ENCODE results near the gene RAPGEF5.

The RAPGEF5 gene

DNA sequence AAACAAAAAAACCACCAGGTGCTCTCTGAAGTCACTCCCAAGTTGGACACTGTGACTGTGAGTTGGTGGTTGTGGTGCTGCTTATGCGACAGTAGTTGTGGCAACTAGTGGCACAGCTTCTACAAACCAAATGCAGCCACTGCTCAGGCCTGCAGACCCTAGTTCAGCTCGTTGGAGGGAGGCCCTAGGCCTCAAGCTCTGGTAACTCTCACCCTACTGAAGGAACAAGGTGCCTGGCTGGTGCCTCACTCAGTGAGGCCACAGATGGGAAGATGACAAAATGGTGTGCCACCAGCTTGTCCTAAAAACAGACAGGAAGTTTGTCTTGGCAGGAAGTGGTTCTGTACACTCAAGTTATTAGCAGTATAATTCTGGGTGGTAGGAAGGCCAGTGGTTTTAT, 45.3 kb upstream of the RAPGEF5 start:
- Histone ChIP-seq H2BK120ac (ENCODE audit: insufficient read depth, low read length, poor library complexity) (no peak overlapping the region), H4K91ac (ENCODE audit: low read depth, low read length) (no peak overlapping the region), H3K4me2 (ENCODE audit: low read length) (no peak overlapping the region), H3K4me1 (ENCODE audit: control insufficient read depth in 1 of 2, insufficient read depth in 2 of 2, low read length in 2 of 2) (peaks cover 3% of the 10 kb centered on the region in 2 experiments), H3K23ac (ENCODE audit: low read length) (no peak overlapping the region), H3K9ac (ENCODE audit: low read length) (no peak overlapping the region), H3K9me3 (ENCODE audit: insufficient read depth, low read depth, low read length) (peaks cover 2% of the 10 kb centered on the region), H3K79me1 (ENCODE audit: low read length) (no peaks in the 10 kb centered on the region), H3K18ac (ENCODE audit: low read length) (no peak overlapping the region), H3K79me2 (ENCODE audit: control insufficient read depth, insufficient read depth, low read length, poor library complexity) (no peaks in the 10 kb centered on the region), H3K27me3 (ENCODE audit: insufficient read depth, low read length) (no peaks in the 10 kb centered on the region), H4K8ac (ENCODE audit: low read depth, low read length) (no peak overlapping the region), H2AK5ac (ENCODE audit: low read length) (no peak overlapping the region), H2AFZ (ENCODE audit: insufficient read depth, low read length, poor library complexity) (no peak overlapping the region), H2BK5ac (ENCODE audit: low read depth, low read length, poor library complexity) (no peak overlapping the region), H3K4ac (ENCODE audit: low read depth, low read length) (no peak overlapping the region), H3K4me3 (ENCODE audit: low read depth, low read length) (no peak overlapping the region), H3K14ac (ENCODE audit: low read length) (no peak overlapping the region), H4K12ac (ENCODE audit: low read depth, low read length) (no peak overlapping the region), H3K27ac (ENCODE audit: low read depth, low read length) (no peak overlapping the region), H2BK12ac (ENCODE audit: low read length) (no peak overlapping the region), H3K36me3 (ENCODE audit: control insufficient read depth in 1 of 2, insufficient read depth in 2 of 2, low read length in 2 of 2) (no peaks in the 10 kb centered on the region)
- no peak for DNase-seq
- WGBS (ENCODE audit: extremely low coverage, insufficient coverage, insufficient read length): no CpG with 5 or more reads among the region's 2 CpGs

DNA sequence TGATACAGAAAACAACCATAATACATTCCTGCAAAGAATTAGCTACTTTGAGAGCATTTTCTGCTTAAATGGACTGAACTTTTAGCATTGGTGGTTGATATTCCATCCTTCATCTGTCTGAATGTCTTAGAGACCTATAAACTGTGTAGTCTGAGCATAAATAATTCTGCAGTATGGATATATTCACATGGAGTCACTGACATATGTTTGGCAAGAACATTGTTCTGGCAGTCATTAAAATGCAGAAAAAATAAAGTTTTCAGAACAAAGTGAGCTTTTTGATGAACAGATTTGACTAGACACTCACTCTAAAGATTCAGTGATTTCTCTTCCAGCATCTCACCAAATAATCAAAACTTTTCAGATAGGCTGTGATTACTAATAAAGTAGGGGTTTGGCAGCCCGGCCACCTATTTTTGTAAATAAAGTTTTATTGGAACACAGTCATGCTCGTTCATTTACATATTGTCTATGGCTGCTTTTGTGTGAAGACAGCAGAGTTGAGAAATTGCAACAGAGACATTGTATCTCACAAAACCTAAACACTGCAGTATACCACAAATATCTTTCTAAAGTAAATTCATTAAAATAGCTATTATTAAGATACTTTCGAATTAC, 44.1 kb upstream of the RAPGEF5 start:
- Histone ChIP-seq H4K12ac (ENCODE audit: low read depth, low read length) (no peak overlapping the region), H3K14ac (ENCODE audit: low read length) (no peak overlapping the region), H4K91ac (ENCODE audit: low read depth, low read length) (no peak overlapping the region), H2BK5ac (ENCODE audit: low read depth, low read length, poor library complexity) (no peak overlapping the region), H3K23ac (ENCODE audit: low read length) (no peak overlapping the region), H2AK5ac (ENCODE audit: low read length) (no peak overlapping the region), H2AFZ (ENCODE audit: insufficient read depth, low read length, poor library complexity) (no peak overlapping the region), H2BK12ac (ENCODE audit: low read length) (no peak overlapping the region), H3K18ac (ENCODE audit: low read length) (no peak overlapping the region), H3K9me3 (ENCODE audit: insufficient read depth, low read depth, low read length) (peaks cover 2% of the 10 kb centered on the region), H3K4me2 (ENCODE audit: low read length) (no peak overlapping the region), H3K4me3 (ENCODE audit: low read depth, low read length) (no peak overlapping the region), H3K9ac (ENCODE audit: low read length) (no peak overlapping the region), H3K36me3 (ENCODE audit: control insufficient read depth in 1 of 2, insufficient read depth in 2 of 2, low read length in 2 of 2) (no peaks in the 10 kb centered on the region), H3K27ac (ENCODE audit: low read depth, low read length) (no peak overlapping the region), H3K4ac (ENCODE audit: low read depth, low read length) (no peak overlapping the region), H3K79me2 (ENCODE audit: control insufficient read depth, insufficient read depth, low read length, poor library complexity) (no peaks in the 10 kb centered on the region), H3K79me1 (ENCODE audit: low read length) (no peaks in the 10 kb centered on the region), H3K27me3 (ENCODE audit: insufficient read depth, low read length) (no peaks in the 10 kb centered on the region), H3K4me1 (ENCODE audit: control insufficient read depth in 1 of 2, insufficient read depth in 2 of 2, low read length in 2 of 2) (peaks cover 3% of the 10 kb centered on the region in 2 experiments), H4K8ac (ENCODE audit: low read depth, low read length) (no peak overlapping the region), H2BK120ac (ENCODE audit: insufficient read depth, low read length, poor library complexity) (no peak overlapping the region)
- no CpG with 5 or more reads among the region's 3 CpGs for WGBS (ENCODE audit: extremely low coverage, insufficient coverage, insufficient read length)
- no peak for DNase-seq

DNA sequence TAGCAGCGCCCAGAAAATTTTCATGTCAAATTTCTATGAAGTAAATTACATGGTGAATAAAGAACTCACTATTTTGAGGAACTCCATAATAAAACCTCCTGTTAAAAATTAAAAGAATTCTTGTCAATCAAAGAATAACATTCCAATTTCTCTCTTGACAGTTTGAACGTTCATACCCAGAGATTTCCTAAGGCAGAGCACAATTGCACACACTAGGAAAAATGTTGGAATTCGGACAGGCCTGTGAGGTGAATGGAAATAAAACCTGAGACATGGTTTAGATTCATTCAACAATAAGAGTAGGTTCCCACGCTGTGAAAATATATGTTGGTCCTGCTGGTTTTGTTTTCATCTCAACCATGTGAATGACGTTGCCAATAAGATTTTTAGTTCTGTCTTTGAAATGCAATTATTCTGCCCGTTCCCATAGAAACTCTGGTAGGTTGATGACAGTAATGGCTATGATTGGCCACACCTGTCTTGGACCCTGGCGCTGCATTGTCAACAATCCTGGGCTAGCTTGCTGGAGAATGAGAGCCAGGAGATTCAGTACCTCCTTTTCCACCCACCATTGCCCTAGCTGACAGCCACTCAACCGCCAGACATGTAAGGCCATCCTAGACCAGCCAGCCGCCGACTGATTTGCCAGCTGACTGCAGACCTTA, 43.3 kb upstream of the RAPGEF5 start:
- Histone ChIP-seq H3K4me1 (ENCODE audit: control insufficient read depth in 1 of 2, insufficient read depth in 2 of 2, low read length in 2 of 2) (peaks cover 3% of the 10 kb centered on the region in 2 experiments), H2AFZ (ENCODE audit: insufficient read depth, low read length, poor library complexity) (no peak overlapping the region), H3K79me2 (ENCODE audit: control insufficient read depth, insufficient read depth, low read length, poor library complexity) (no peaks in the 10 kb centered on the region), H3K4me3 (ENCODE audit: low read depth, low read length) (no peak overlapping the region), H3K4me2 (ENCODE audit: low read length) (no peak overlapping the region), H4K8ac (ENCODE audit: low read depth, low read length) (no peak overlapping the region), H2BK120ac (ENCODE audit: insufficient read depth, low read length, poor library complexity) (no peak overlapping the region), H3K18ac (ENCODE audit: low read length) (no peak overlapping the region), H3K79me1 (ENCODE audit: low read length) (no peaks in the 10 kb centered on the region), H2BK12ac (ENCODE audit: low read length) (no peak overlapping the region), H3K9me3 (ENCODE audit: insufficient read depth, low read depth, low read length) (peaks cover 2% of the 10 kb centered on the region), H2BK5ac (ENCODE audit: low read depth, low read length, poor library complexity) (no peak overlapping the region), H3K14ac (ENCODE audit: low read length) (no peak overlapping the region), H3K27me3 (ENCODE audit: insufficient read depth, low read length) (no peaks in the 10 kb centered on the region), H3K9ac (ENCODE audit: low read length) (no peak overlapping the region), H3K4ac (ENCODE audit: low read depth, low read length) (no peak overlapping the region), H3K23ac (ENCODE audit: low read length) (no peak overlapping the region), H4K12ac (ENCODE audit: low read depth, low read length) (no peak overlapping the region), H4K91ac (ENCODE audit: low read depth, low read length) (no peak overlapping the region), H3K27ac (ENCODE audit: low read depth, low read length) (no peak overlapping the region), H2AK5ac (ENCODE audit: low read length) (no peak overlapping the region), H3K36me3 (ENCODE audit: control insufficient read depth in 1 of 2, insufficient read depth in 2 of 2, low read length in 2 of 2) (no peaks in the 10 kb centered on the region)
- no peak for DNase-seq
- no CpG with 5 or more reads among the region's 10 CpGs for WGBS (ENCODE audit: extremely low coverage, insufficient coverage, insufficient read length)

DNA sequence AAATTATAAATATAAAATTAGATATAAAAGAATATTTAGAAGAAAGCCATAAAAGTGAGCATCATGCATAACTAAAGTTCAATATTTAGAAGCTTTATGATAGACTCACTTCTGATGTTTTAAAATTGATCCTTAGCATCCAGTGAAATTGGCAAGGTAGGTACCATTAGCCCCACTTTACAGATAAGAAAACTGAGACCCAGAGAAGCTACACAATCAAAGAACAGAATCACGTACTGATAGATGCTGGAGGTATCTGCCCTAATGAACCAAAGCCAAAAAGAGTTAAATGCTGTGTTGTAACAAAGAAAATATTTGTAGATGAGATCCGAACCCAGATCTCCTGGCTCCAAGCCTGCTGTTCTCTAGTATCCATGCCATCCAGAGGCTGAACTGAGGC, 42.6 kb upstream of the RAPGEF5 start:
- H3K27me3 ChIP-seq (ENCODE audit: insufficient read depth, low read length): no peaks in the 10 kb centered on the region
- no peak for DNase-seq
- no peaks in the 10 kb centered on the region for H3K36me3 ChIP-seq (ENCODE audit: control insufficient read depth in 1 of 2, insufficient read depth in 2 of 2, low read length in 2 of 2)
- H3K79me2 ChIP-seq (ENCODE audit: control insufficient read depth, insufficient read depth, low read length, poor library complexity): no peaks in the 10 kb centered on the region
- H3K14ac ChIP-seq (ENCODE audit: low read length): no peak overlapping the region
- H3K79me1 ChIP-seq (ENCODE audit: low read length): no peaks in the 10 kb centered on the region
- H4K91ac ChIP-seq (ENCODE audit: low read depth, low read length): no peak overlapping the region
- H3K4ac ChIP-seq (ENCODE audit: low read depth, low read length): no peak overlapping the region
- no peak overlapping the region for H2BK5ac ChIP-seq (ENCODE audit: low read depth, low read length, poor library complexity)
- H3K23ac ChIP-seq (ENCODE audit: low read length): no peak overlapping the region
- peaks cover 2% of the 10 kb centered on the region for H3K9me3 ChIP-seq (ENCODE audit: insufficient read depth, low read depth, low read length)
- H3K9ac ChIP-seq (ENCODE audit: low read length): no peak overlapping the region
- H3K4me3 ChIP-seq (ENCODE audit: low read depth, low read length): no peak overlapping the region
- no peak overlapping the region for H2AFZ ChIP-seq (ENCODE audit: insufficient read depth, low read length, poor library complexity)
- H3K4me2 ChIP-seq (ENCODE audit: low read length): no peak overlapping the region
- no peak overlapping the region for H3K27ac ChIP-seq (ENCODE audit: low read depth, low read length)
- no peak overlapping the region for H2BK12ac ChIP-seq (ENCODE audit: low read length)
- H4K12ac ChIP-seq (ENCODE audit: low read depth, low read length): no peak overlapping the region
- H2AK5ac ChIP-seq (ENCODE audit: low read length): no peak overlapping the region
- WGBS (ENCODE audit: extremely low coverage, insufficient coverage, insufficient read length): no CpG with 5 or more reads among the region's 2 CpGs
- no peak overlapping the region for H2BK120ac ChIP-seq (ENCODE audit: insufficient read depth, low read length, poor library complexity)
- no peaks in the 10 kb centered on the region for H3K4me1 ChIP-seq (ENCODE audit: control insufficient read depth in 1 of 2, insufficient read depth in 2 of 2, low read length in 2 of 2)
- H3K18ac ChIP-seq (ENCODE audit: low read length): no peak overlapping the region
- H4K8ac ChIP-seq (ENCODE audit: low read depth, low read length): no peak overlapping the region

All from trophoblast cell (in vitro differentiated cells and primary cell).